ENCODE data around the gene HLA-DOA. TPM values are rescaled to one million over a fixed set of nuclear protein-coding genes. Genes with fewer than 3 reads are reported as not detected.

HLA-DOA gene
- total RNA-seq, 1 donor, result not detected

- no peak for DNase-seq (ENCODE audit: low read depth)
- H3K4me3 ChIP-seq (ENCODE audit: low read depth, low read length), result no peak overlapping the region
- peak; percentile 36 for TF ChIP-seq CTCF (IDR thresholded peaks at IDR 0.05; ENCODE audit: insufficient read depth, low read length)
Observed at GRCh38 chr6:32954986-32955802, 54.2 kb downstream of the HLA-DOA start.

- TF ChIP-seq CTCF (IDR thresholded peaks at IDR 0.05; ENCODE audit: insufficient read depth, low read length), result no peak
- DNase-seq (ENCODE audit: low read depth), result no peak
Observed at GRCh38 chr6:32954267-32954666, 55.1 kb downstream of the HLA-DOA start.

More at GRCh38 chr6:32954267-32954666, 55.1 kb downstream of the HLA-DOA start:
- H3K4me3 ChIP-seq (ENCODE audit: low read depth, low read length), result no peak overlapping the region

Other genes with a start within 250 kb of the HLA-DOA start
- gene HLA-DQB2, start 246.1 kb downstream of the HLA-DOA start, total RNA-seq (ENCODE audit: low replicate concordance), result not detected in 2 replicates
- gene HLA-DOB, start 192.6 kb downstream of the HLA-DOA start, total RNA-seq (ENCODE audit: low replicate concordance), result 2.6 TPM in 1 of 2 replicates, not detected in the other
- 12.4 and 17.0 TPM in 2 replicates for gene TAP2, start 170.9 kb downstream of the HLA-DOA start, total RNA-seq (ENCODE audit: low replicate concordance)
- gene PSMB8, start 165.5 kb downstream of the HLA-DOA start, total RNA-seq (ENCODE audit: low replicate concordance), result 36.2 and 38.0 TPM in 2 replicates
- 11.9 and 25.2 TPM in 2 replicates for gene TAP1, start 155.9 kb downstream of the HLA-DOA start, total RNA-seq (ENCODE audit: low replicate concordance)
- 10.8 and 11.5 TPM in 2 replicates for gene PSMB9, start 155.4 kb downstream of the HLA-DOA start, total RNA-seq (ENCODE audit: low replicate concordance)
- gene HLA-DMB, start 68.6 kb downstream of the HLA-DOA start, total RNA-seq (ENCODE audit: low replicate concordance), result 0.09 TPM in 1 of 2 replicates, not detected in the other
- gene HLA-DMA, start 56.5 kb downstream of the HLA-DOA start, total RNA-seq (ENCODE audit: low replicate concordance), result 1.6 and 2.1 TPM in 2 replicates
- gene BRD2, start 41.0 kb downstream of the HLA-DOA start, total RNA-seq (ENCODE audit: low replicate concordance), result 145 and 157 TPM in 2 replicates
- gene HLA-DPA1, start 64.1 kb upstream of the HLA-DOA start, total RNA-seq (ENCODE audit: low replicate concordance), result 0.18 and 1.8 TPM in 2 replicates
- 0.27 and 3.8 TPM in 2 replicates for gene HLA-DPB1, start 66.4 kb upstream of the HLA-DOA start, total RNA-seq (ENCODE audit: low replicate concordance)
- gene COL11A2, start 182.9 kb upstream of the HLA-DOA start, total RNA-seq (ENCODE audit: low replicate concordance), result 0.09 and 0.74 TPM in 2 replicates
- 11.1 and 22.6 TPM in 2 replicates for gene RXRB, start 191.1 kb upstream of the HLA-DOA start, total RNA-seq (ENCODE audit: low replicate concordance)
- gene SLC39A7, start 191.3 kb upstream of the HLA-DOA start, total RNA-seq (ENCODE audit: low replicate concordance), result 71.3 and 121 TPM in 2 replicates
- 2.6 and 4.2 TPM in 2 replicates for gene HSD17B8, start 195.1 kb upstream of the HLA-DOA start, total RNA-seq (ENCODE audit: low replicate concordance)
- 28.9 and 46.9 TPM in 2 replicates for gene RING1, start 198.9 kb upstream of the HLA-DOA start, total RNA-seq (ENCODE audit: low replicate concordance)

Data from fibroblast of the aortic adventitia (primary cell).